Choroid plexus epithelial cell (primary cell): Measurements from ENCODE around the gene PDIA5.

Source experiments
- DNase-seq: peaks from one replicate; pipeline ENCODE4 v3.0.0-alpha.2; 2010; ENCODE audit warnings: low read depth
- H3K4me3 ChIP-seq: 2 replicates; pipeline ENCODE4 v1.5.1; 2011; ENCODE audit warnings: low read depth, mild to moderate bottlenecking, control low read depth, low read length, moderate library complexity
- CTCF ChIP-seq: conservative IDR thresholded peaks from 2 replicates; pipeline ENCODE4 v1.5.1; 2011; ENCODE audit warnings: low read depth, mild to moderate bottlenecking, control low read depth, inconsistent platforms, low read length, moderate library complexity

Gene PDIA5

GRCh38 chr3:123113889-123114450 lies 47.1 kb downstream of the PDIA5 start:
- H3K4me3 ChIP-seq = no peak overlapping the region
- DNase-seq = peak; percentile 70
- no peak for TF ChIP-seq CTCF

- no peak for DNase-seq
- H3K4me3 ChIP-seq = no peak overlapping the region
- no peak for TF ChIP-seq CTCF
Observed at GRCh38 chr3:123116116-123116515, 49.3 kb downstream of the PDIA5 start.

DNA sequence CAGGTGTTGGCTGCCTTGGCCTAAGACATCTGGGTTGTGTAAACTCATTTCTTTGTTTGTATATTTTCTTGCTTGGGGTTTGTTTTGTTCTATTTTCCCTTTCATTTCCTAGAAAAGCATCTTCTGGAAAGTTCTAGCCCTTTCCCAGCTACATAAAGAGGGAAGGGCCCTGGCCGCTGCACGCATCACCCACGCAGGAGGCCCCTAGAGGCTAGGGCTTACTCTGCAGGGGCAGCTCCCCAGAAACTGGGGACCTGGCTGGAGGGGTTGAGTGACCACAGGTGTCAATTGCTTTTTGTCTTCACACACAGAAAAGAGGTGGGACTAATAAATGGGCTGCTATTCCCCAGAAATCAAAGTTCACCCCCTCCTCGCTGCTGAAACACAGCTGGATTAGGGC lies 52.6 kb downstream of the PDIA5 start:
- no peak for TF ChIP-seq CTCF
- DNase-seq = no peak
- H3K4me3 ChIP-seq = no peak overlapping the region

DNA sequence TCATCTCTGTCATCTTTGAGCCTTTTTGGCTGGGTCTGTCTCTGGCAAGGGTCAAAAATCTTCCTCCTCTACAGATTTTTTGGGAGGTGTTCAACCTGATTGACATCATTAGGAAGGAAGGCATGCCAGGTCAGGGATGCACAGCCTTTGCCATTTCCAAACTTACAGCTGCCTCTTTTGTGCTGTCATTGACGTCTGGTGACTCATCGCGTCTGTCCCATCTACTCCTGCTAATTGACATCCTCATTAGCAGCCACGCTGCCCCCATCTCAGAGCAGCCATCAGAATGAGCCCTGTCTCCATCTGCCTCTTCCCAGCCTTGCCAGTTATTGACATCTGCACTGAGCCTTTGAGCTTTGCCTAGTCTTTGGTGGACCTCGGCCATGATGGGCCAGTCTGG lies 53.0 kb downstream of the PDIA5 start:
- no peak for TF ChIP-seq CTCF
- no peak for DNase-seq
- no peak overlapping the region for H3K4me3 ChIP-seq

DNA sequence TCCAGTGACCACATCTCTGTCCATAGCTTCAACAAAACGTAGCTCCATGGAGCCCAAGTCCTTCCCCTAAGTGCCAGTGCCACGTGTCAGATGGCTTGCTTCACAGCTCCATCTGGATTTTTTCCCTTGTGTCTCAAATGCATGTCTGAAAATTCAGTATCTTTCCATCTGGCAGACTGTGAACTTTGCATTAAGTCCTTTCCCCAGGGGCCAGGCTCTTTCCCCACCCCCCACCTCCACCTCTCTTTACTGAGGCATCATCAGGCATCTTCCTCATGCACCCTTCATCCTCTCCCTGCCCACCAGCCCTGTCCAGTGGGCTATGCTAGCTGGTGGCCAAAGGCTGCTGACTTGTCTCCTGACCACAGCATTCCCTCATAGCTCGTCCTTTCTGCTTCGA lies 53.7 kb downstream of the PDIA5 start:
- no peak for TF ChIP-seq CTCF
- no peak for DNase-seq
- no peak overlapping the region for H3K4me3 ChIP-seq

GRCh38 chr3:123122057-123122456 lies 55.2 kb downstream of the PDIA5 start:
- no peak for TF ChIP-seq CTCF
- no peak overlapping the region for H3K4me3 ChIP-seq
- no peak for DNase-seq

DNA sequence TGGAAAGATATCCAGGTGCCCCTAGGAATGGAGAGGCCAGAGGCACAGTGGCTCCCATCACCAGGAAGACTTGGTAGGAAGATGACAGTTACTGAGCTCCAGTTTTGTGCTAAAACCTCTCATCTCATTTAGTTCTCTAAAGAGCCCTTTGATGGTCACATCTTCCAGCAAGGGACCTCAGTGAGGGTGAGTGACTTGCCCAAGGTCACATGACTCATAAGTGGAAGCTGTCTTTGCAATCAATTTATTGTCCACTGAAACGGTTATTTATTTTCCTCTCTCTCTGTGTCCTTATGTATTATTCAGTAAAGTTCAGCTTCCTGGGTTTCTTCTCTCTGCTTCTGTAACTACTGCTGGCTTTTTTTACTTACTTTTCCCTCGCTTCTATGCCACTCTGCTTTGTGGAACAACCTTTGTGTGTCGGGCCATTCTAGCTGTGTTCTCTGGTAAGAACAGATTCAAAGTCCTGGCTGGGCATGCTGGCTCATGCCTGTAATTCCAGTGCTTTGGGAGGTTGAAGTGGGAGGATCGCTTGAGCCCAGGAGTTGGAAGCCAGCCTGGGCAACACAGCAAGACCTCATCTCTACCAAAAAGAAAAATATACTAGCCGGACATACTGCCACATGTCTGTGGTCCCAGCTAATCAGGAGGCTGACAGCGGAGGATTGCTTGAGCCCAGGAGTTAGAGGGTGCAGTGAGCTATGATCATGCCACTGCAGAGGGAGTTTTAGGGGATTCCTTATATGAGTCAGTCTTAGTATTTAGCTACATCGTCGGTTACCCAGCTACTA lies 55.9 kb downstream of the PDIA5 start:
- DNase-seq = peak; percentile 39
- no peak overlapping the region for H3K4me3 ChIP-seq
- TF ChIP-seq CTCF = no peak
